GM23338 (cell line): ENCODE measurements around the gene DELE1. TPM values are rescaled to one million over a fixed set of nuclear protein-coding genes. Genes with fewer than 3 reads are reported as not detected.
A peak's percentile ranks its signal among the peaks of the same experiment; 100 is the strongest.

Source experiments
- ATAC-seq: fragments of 200-7000 bp; cut with Tn5 transposase; 3 replicates; pipeline ENCODE4 v1.9.1; 2020
- DNase-seq: peaks from one replicate; pipeline ENCODE4 v3.0.0-alpha.2; 2015; ENCODE audit warnings: low spot score
- H2AFZ ChIP-seq: fragments of 200-600 bp; sonication (generic); 2 replicates; pipeline ENCODE4 v1.8.0; 2016; ENCODE audit warnings: antibody characterized with exemption, mild to moderate bottlenecking, moderate library complexity
- H3F3A ChIP-seq: fragments of 200-600 bp; sonication (generic); replicated peaks from 2 replicates; pipeline ENCODE4 v1.8.0; 2017; ENCODE audit warnings: antibody characterized with exemption, mixed run types, low read depth
- H3K27ac ChIP-seq: fragments of 200-600 bp; sonication (generic); 2 replicates; pipeline ENCODE4 v1.6.1; 2016; ENCODE audit warnings: low read depth
- H3K27me3 ChIP-seq: fragments of 200-600 bp; sonication (generic); 2 replicates; pipeline ENCODE4 v1.8.0; 2016; ENCODE audit warnings: mild to moderate bottlenecking, mixed run types, moderate library complexity; ENCODE audit not compliant: insufficient read depth
- H3K36me3 ChIP-seq: fragments of 200-600 bp; sonication (generic); 2 replicates; pipeline ENCODE4 v1.8.0; 2016; ENCODE audit warnings: mild to moderate bottlenecking; ENCODE audit not compliant: insufficient read depth
- H3K4me1 ChIP-seq: fragments of 200-600 bp; sonication (generic); 2 replicates; pipeline ENCODE4 v1.8.0; 2016; ENCODE audit warnings: mild to moderate bottlenecking, moderate library complexity; ENCODE audit not compliant: insufficient read depth
- H3K4me2 ChIP-seq: fragments of 200-600 bp; sonication (generic); 2 replicates; pipeline ENCODE4 v1.7.1; 2017; ENCODE audit warnings: mixed run types
- H3K4me3 ChIP-seq: fragments of 200-600 bp; sonication (generic); 2 replicates; pipeline ENCODE4 v1.6.1; 2016; ENCODE audit warnings: mixed run types
- H3K79me2 ChIP-seq: fragments of 200-600 bp; sonication (generic); replicated peaks from 2 replicates; pipeline ENCODE4 v1.8.0; 2017; ENCODE audit warnings: mild to moderate bottlenecking; ENCODE audit not compliant: insufficient read depth
- H3K9me2 ChIP-seq: fragments of 200-600 bp; sonication (generic); 2 replicates; pipeline ENCODE4 v1.8.0; 2017; ENCODE audit not compliant: insufficient read depth
- H4K20me1 ChIP-seq: fragments of 200-600 bp; sonication (generic); replicated peaks from 2 replicates; pipeline ENCODE4 v1.8.0; 2017; ENCODE audit warnings: mild to moderate bottlenecking; ENCODE audit not compliant: insufficient read depth
- H3K27ac Mint-ChIP-seq: 2 replicates; pipeline ENCODE4 v1.8.0; 2020; ENCODE audit warnings: inconsistent platforms, mild to moderate bottlenecking, moderate library complexity, mixed read lengths
- H3K27me3 Mint-ChIP-seq: 3 replicates; pipeline ENCODE4 v1.8.0; 2022; ENCODE audit warnings: low read depth, mild to moderate bottlenecking, moderate library complexity, mixed read lengths, inconsistent platforms; ENCODE audit not compliant: insufficient read depth, poor library complexity
- H3K36me3 Mint-ChIP-seq: 3 replicates; pipeline ENCODE4 v1.8.0; 2021; ENCODE audit warnings: low read depth, mild to moderate bottlenecking, inconsistent platforms, moderate library complexity, mixed read lengths
- H3K4me1 Mint-ChIP-seq: 3 replicates; pipeline ENCODE4 v1.8.0; 2020; ENCODE audit warnings: mild to moderate bottlenecking, inconsistent platforms, mixed read lengths
- H3K4me3 Mint-ChIP-seq: 3 replicates; pipeline ENCODE4 v1.8.0; 2021; ENCODE audit warnings: moderate library complexity, mild to moderate bottlenecking, inconsistent platforms, mixed read lengths
- H3K9me3 Mint-ChIP-seq: 3 replicates; pipeline ENCODE4 v1.8.0; 2020; ENCODE audit warnings: moderate library complexity, mild to moderate bottlenecking, inconsistent platforms, mixed read lengths
- CREB1 ChIP-seq: fragments of 250-450 bp; sonication (Bioruptor Pico); IDR thresholded peaks from 2 replicates; pipeline ENCODE4 v1.5.0; 2020; ENCODE audit warnings: low read depth, mild to moderate bottlenecking, moderate library complexity
- ETS1 ChIP-seq: IDR thresholded peaks from 2 replicates; pipeline ENCODE4 v1.6.1; 2016; ENCODE audit warnings: antibody characterized with exemption
- EZH2 ChIP-seq: fragments of 200-600 bp; sonication (generic); IDR thresholded peaks from one replicate; pipeline ENCODE4 v1.8.0; 2017; ENCODE audit warnings: antibody characterized with exemption, mild to moderate bottlenecking, low read depth; ENCODE audit not compliant: unreplicated experiment
- EZH2phosphoT487 ChIP-seq: fragments of 200-600 bp; sonication (generic); IDR thresholded peaks from one replicate; pipeline ENCODE4 v1.8.1; 2018; ENCODE audit warnings: antibody characterized with exemption; ENCODE audit not compliant: unreplicated experiment
- JUNB ChIP-seq: IDR thresholded peaks from one replicate; pipeline ENCODE4 v1.6.1; 2016; ENCODE audit warnings: antibody characterized with exemption; ENCODE audit not compliant: unreplicated experiment
- NANOG ChIP-seq: IDR thresholded peaks from 2 replicates; pipeline ENCODE4 v1.6.1; 2016; ENCODE audit warnings: antibody characterized with exemption, borderline replicate concordance
- POLR2AphosphoS5 ChIP-seq: IDR thresholded peaks from 2 replicates; pipeline ENCODE4 v1.6.1; 2016; ENCODE audit warnings: antibody characterized with exemption, low read depth
- STAT1 ChIP-seq: IDR thresholded peaks from one replicate; pipeline ENCODE4 v1.6.1; 2016; ENCODE audit warnings: antibody characterized with exemption; ENCODE audit not compliant: unreplicated experiment
- ZNF114 ChIP-seq: fragments of 250-450 bp; sonication (Bioruptor Pico); IDR thresholded peaks from 2 replicates; pipeline ENCODE4 v1.5.0; 2020; ENCODE audit warnings: mild to moderate bottlenecking, moderate library complexity
- ZNF331 ChIP-seq: fragments of 250-450 bp; sonication (Bioruptor Pico); IDR thresholded peaks from 2 replicates; pipeline ENCODE4 v1.5.0; 2020; ENCODE audit warnings: low read depth, mild to moderate bottlenecking, moderate library complexity
- polyA plus RNA-seq: library from polyadenylated mRNA; unstranded; fragments of >200 nt; fragmentation: Nextera tagmentation; extraction: Ambion mirVana; gene quantifications from 2 replicates; pipeline ENCODE4 v1.2.1, GENCODE V29; 2016
- total RNA-seq: library from RNA; depleted of rRNA; stranded (reverse); fragments of >200 nt; shearing (Covaris generic); gene quantifications from 2 replicates; pipeline ENCODE4 v1.2.3, GENCODE V29; 2014
- TF ChIP-seq, protein P1 (sequence below), 2 experiments: fragments of 200-600 bp in 1 of 2; sonication (generic) in 1 of 2; conservative IDR thresholded peaks; 2 replicates each; pipeline versions ENCODE4 v1.5.1 to v1.6.1; 2016 to 2017; ENCODE audit warnings: antibody characterized with exemption in 2 of 2, low read depth in 2 of 2, mild to moderate bottlenecking in 2 of 2, moderate library complexity in 1 of 2
- TF ChIP-seq, protein P2 (sequence below): IDR thresholded peaks from one replicate; pipeline ENCODE4 v1.6.1; 2018; ENCODE audit warnings: antibody characterized with exemption; ENCODE audit not compliant: unreplicated experiment
- TF ChIP-seq, protein P3 (sequence below): fragments of 250-450 bp; sonication (Bioruptor Pico); IDR thresholded peaks from 2 replicates; pipeline ENCODE4 v1.5.0; 2020; ENCODE audit warnings: mild to moderate bottlenecking, moderate library complexity

Gene DELE1
- total and polyA plus RNA-seq, 2 experiments from 2014 or later = 26.9 to 62.2 TPM

- Histone ChIP-seq H3K27ac (no peak overlapping the region), H3K4me1 (peaks cover 16% of the 10 kb centered on the region; the same call in 1 of the 2 replicates), H3F3A (no peaks in the 10 kb centered on the region), H3K27me3 (no peaks in the 10 kb centered on the region), H3K4me3 (no peak overlapping the region), H3K4me2 (no peak overlapping the region; the same call in 1 of the 2 replicates), H3K9me2 (no peaks in the 10 kb centered on the region), H4K20me1 (no peaks in the 10 kb centered on the region), H3K36me3 (no peaks in the 10 kb centered on the region), H3K79me2 (no peaks in the 10 kb centered on the region), H2AFZ (peak overlapping the region; percentile 15)
- Mint-ChIP-seq H3K27me3 (peaks cover 3% of the 10 kb centered on the region), H3K9me3 (no peaks in the 10 kb centered on the region), H3K36me3 (no peaks in the 10 kb centered on the region), H3K27ac (no peak overlapping the region), H3K4me3 (no peak overlapping the region), H3K4me1 (peaks cover 37% of the 10 kb centered on the region)
- ATAC-seq (peak; percentile 13; the same call in 1 of the 3 replicates), DNase-seq (peak; percentile 25)
- TF ChIP-seq EZH2phosphoT487 = no peak
- TF ChIP-seq ZNF331 (CRISPR knock-in tag) = no peak
- TF ChIP-seq, protein P1, sequence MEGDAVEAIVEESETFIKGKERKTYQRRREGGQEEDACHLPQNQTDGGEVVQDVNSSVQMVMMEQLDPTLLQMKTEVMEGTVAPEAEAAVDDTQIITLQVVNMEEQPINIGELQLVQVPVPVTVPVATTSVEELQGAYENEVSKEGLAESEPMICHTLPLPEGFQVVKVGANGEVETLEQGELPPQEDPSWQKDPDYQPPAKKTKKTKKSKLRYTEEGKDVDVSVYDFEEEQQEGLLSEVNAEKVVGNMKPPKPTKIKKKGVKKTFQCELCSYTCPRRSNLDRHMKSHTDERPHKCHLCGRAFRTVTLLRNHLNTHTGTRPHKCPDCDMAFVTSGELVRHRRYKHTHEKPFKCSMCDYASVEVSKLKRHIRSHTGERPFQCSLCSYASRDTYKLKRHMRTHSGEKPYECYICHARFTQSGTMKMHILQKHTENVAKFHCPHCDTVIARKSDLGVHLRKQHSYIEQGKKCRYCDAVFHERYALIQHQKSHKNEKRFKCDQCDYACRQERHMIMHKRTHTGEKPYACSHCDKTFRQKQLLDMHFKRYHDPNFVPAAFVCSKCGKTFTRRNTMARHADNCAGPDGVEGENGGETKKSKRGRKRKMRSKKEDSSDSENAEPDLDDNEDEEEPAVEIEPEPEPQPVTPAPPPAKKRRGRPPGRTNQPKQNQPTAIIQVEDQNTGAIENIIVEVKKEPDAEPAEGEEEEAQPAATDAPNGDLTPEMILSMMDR (conservative IDR thresholded peaks at IDR 0.05; ENCODE audit: low read depth in 2 of 2) = no peak
- TF ChIP-seq EZH2 = no peak
- no peak for TF ChIP-seq ETS1
- TF ChIP-seq POLR2AphosphoS5 = no peak
- no peak for TF ChIP-seq NANOG
- TF ChIP-seq ZNF114 (CRISPR knock-in tag) = no peak
- no peak for TF ChIP-seq CREB1 (CRISPR knock-in tag)
- TF ChIP-seq, protein P2, sequence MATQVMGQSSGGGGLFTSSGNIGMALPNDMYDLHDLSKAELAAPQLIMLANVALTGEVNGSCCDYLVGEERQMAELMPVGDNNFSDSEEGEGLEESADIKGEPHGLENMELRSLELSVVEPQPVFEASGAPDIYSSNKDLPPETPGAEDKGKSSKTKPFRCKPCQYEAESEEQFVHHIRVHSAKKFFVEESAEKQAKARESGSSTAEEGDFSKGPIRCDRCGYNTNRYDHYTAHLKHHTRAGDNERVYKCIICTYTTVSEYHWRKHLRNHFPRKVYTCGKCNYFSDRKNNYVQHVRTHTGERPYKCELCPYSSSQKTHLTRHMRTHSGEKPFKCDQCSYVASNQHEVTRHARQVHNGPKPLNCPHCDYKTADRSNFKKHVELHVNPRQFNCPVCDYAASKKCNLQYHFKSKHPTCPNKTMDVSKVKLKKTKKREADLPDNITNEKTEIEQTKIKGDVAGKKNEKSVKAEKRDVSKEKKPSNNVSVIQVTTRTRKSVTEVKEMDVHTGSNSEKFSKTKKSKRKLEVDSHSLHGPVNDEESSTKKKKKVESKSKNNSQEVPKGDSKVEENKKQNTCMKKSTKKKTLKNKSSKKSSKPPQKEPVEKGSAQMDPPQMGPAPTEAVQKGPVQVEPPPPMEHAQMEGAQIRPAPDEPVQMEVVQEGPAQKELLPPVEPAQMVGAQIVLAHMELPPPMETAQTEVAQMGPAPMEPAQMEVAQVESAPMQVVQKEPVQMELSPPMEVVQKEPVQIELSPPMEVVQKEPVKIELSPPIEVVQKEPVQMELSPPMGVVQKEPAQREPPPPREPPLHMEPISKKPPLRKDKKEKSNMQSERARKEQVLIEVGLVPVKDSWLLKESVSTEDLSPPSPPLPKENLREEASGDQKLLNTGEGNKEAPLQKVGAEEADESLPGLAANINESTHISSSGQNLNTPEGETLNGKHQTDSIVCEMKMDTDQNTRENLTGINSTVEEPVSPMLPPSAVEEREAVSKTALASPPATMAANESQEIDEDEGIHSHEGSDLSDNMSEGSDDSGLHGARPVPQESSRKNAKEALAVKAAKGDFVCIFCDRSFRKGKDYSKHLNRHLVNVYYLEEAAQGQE = no peak
- TF ChIP-seq JUNB = no peak
- TF ChIP-seq STAT1 = no peak
- TF ChIP-seq, protein P3, sequence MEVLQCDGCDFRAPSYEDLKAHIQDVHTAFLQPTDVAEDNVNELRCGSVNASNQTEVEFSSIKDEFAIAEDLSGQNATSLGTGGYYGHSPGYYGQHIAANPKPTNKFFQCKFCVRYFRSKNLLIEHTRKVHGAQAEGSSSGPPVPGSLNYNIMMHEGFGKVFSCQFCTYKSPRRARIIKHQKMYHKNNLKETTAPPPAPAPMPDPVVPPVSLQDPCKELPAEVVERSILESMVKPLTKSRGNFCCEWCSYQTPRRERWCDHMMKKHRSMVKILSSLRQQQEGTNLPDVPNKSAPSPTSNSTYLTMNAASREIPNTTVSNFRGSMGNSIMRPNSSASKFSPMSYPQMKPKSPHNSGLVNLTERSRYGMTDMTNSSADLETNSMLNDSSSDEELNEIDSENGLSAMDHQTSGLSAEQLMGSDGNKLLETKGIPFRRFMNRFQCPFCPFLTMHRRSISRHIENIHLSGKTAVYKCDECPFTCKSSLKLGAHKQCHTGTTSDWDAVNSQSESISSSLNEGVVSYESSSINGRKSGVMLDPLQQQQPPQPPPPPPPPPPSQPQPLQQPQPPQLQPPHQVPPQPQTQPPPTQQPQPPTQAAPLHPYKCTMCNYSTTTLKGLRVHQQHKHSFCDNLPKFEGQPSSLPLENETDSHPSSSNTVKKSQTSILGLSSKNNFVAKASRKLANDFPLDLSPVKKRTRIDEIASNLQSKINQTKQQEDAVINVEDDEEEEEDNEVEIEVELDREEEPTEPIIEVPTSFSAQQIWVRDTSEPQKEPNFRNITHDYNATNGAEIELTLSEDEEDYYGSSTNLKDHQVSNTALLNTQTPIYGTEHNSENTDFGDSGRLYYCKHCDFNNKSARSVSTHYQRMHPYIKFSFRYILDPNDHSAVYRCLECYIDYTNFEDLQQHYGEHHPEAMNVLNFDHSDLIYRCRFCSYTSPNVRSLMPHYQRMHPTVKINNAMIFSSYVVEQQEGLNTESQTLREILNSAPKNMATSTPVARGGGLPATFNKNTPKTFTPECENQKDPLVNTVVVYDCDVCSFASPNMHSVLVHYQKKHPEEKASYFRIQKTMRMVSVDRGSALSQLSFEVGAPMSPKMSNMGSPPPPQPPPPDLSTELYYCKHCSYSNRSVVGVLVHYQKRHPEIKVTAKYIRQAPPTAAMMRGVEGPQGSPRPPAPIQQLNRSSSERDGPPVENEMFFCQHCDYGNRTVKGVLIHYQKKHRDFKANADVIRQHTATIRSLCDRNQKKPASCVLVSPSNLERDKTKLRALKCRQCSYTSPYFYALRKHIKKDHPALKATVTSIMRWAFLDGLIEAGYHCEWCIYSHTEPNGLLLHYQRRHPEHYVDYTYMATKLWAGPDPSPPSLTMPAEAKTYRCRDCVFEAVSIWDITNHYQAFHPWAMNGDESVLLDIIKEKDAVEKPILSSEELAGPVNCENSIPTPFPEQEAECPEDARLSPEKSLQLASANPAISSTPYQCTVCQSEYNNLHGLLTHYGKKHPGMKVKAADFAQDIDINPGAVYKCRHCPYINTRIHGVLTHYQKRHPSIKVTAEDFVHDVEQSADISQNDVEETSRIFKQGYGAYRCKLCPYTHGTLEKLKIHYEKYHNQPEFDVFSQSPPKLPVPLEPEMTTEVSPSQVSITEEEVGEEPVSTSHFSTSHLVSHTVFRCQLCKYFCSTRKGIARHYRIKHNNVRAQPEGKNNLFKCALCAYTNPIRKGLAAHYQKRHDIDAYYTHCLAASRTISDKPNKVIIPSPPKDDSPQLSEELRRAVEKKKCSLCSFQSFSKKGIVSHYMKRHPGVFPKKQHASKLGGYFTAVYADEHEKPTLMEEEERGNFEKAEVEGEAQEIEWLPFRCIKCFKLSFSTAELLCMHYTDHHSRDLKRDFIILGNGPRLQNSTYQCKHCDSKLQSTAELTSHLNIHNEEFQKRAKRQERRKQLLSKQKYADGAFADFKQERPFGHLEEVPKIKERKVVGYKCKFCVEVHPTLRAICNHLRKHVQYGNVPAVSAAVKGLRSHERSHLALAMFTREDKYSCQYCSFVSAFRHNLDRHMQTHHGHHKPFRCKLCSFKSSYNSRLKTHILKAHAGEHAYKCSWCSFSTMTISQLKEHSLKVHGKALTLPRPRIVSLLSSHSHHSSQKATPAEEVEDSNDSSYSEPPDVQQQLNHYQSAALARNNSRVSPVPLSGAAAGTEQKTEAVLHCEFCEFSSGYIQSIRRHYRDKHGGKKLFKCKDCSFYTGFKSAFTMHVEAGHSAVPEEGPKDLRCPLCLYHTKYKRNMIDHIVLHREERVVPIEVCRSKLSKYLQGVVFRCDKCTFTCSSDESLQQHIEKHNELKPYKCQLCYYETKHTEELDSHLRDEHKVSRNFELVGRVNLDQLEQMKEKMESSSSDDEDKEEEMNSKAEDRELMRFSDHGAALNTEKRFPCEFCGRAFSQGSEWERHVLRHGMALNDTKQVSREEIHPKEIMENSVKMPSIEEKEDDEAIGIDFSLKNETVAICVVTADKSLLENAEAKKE (CRISPR knock-in tag) = no peak
Observed at GRCh38 chr5:141957367-141957996, 33.8 kb downstream of the DELE1 start.
